Measurements from ENCODE around the gene SGSH. TPM values are rescaled to one million over a fixed set of nuclear protein-coding genes. Genes with fewer than 3 reads are reported as not detected.
"Not testable (repeated sequence)": the region's sequence is repeated elsewhere in the genome, so short reads cannot be mapped to it uniquely, and the experiment has no call there.

Gene SGSH
- total RNA-seq, 1 donor from 2014 or later: 25.5 TPM

GRCh38 chr17:80261159-80261894 lies 41.2 kb upstream of the SGSH start:
- H3K4me3 Mint-ChIP-seq (ENCODE audit: low read depth): peak overlapping the region; percentile 88
- peak; percentile 71 for DNase-seq (ENCODE audit: low spot score)
- peaks cover 29% of the 10 kb centered on the region for H3K36me3 Mint-ChIP-seq (ENCODE audit: low read depth)
- intact Hi-C loops (cut with micrococcal nuclease): loop anchor here (5.0 kb wide), 1 partner anchor 159 kb away; the partner anchor contains the start of gene GAA
- H3K27ac Mint-ChIP-seq: peak overlapping the region; percentile 91
- no peaks in the 10 kb centered on the region for H3K27me3 Mint-ChIP-seq (ENCODE audit: low read depth)
- no peaks in the 10 kb centered on the region for H3K9me3 Mint-ChIP-seq
- peaks cover 58% of the 10 kb centered on the region for H3K4me1 Mint-ChIP-seq (ENCODE audit: low read depth)

GRCh38 chr17:80260791-80261158 lies 40.6 kb upstream of the SGSH start, which contains the start of gene RNF213:
TSS of gene RNF213 (plus strand) at chr17:80260852. CDS start at chr17:80263682, 2,830 bp downstream.
- intact Hi-C loops (cut with micrococcal nuclease): loop anchor here (5.0 kb wide), 1 partner anchor 158 kb away; the partner anchor contains the start of gene GAA
- H3K27me3 Mint-ChIP-seq (ENCODE audit: low read depth): no peaks in the 10 kb centered on the region
- peaks cover 26% of the 10 kb centered on the region for H3K36me3 Mint-ChIP-seq (ENCODE audit: low read depth)
- DNase-seq (ENCODE audit: low spot score): peak; percentile 70
- H3K9me3 Mint-ChIP-seq: no peaks in the 10 kb centered on the region
- H3K4me1 Mint-ChIP-seq (ENCODE audit: low read depth): peaks cover 56% of the 10 kb centered on the region
- peak within 1 kb of the TSS; percentile 92 for H3K4me3 Mint-ChIP-seq (ENCODE audit: low read depth)
- H3K27ac Mint-ChIP-seq: peak within 1 kb of the TSS; percentile 99

- peak; percentile 77 for DNase-seq (ENCODE audit: low spot score)
- intact Hi-C loops (cut with micrococcal nuclease): loop anchor here (5.0 kb wide), 1 partner anchor 158 kb away; the partner anchor contains the start of gene GAA
- Mint-ChIP-seq H3K4me1 (ENCODE audit: low read depth) (peaks cover 55% of the 10 kb centered on the region), H3K4me3 (ENCODE audit: low read depth) (peak overlapping the region; percentile 92), H3K27me3 (ENCODE audit: low read depth) (no peaks in the 10 kb centered on the region), H3K27ac (peak overlapping the region; percentile 99), H3K9me3 (no peaks in the 10 kb centered on the region), H3K36me3 (ENCODE audit: low read depth) (peaks cover 20% of the 10 kb centered on the region)
Measured at GRCh38 chr17:80260069-80260535, 40.0 kb upstream of the SGSH start.

GRCh38 chr17:80259457-80260068 lies 39.4 kb upstream of the SGSH start:
- peaks cover 57% of the 10 kb centered on the region for H3K4me1 Mint-ChIP-seq (ENCODE audit: low read depth)
- H3K4me3 Mint-ChIP-seq (ENCODE audit: low read depth): peak overlapping the region; percentile 92
- H3K9me3 Mint-ChIP-seq: no peaks in the 10 kb centered on the region
- peaks cover 15% of the 10 kb centered on the region for H3K36me3 Mint-ChIP-seq (ENCODE audit: low read depth)
- H3K27me3 Mint-ChIP-seq (ENCODE audit: low read depth): no peaks in the 10 kb centered on the region
- peak overlapping the region; percentile 99 for H3K27ac Mint-ChIP-seq
- intact Hi-C loops (cut with micrococcal nuclease): loop anchor here (5.0 kb wide), 1 partner anchor 157 kb away; the partner anchor contains the start of gene GAA
- DNase-seq (ENCODE audit: low spot score): no peak

- peak overlapping the region; percentile 99 for H3K27ac Mint-ChIP-seq
- peak overlapping the region; percentile 92 for H3K4me3 Mint-ChIP-seq (ENCODE audit: low read depth)
- intact Hi-C loops (cut with micrococcal nuclease); DNase-seq (ENCODE audit: low spot score); H3K9me3 Mint-ChIP-seq; H3K27me3 Mint-ChIP-seq (ENCODE audit: low read depth); H3K36me3 Mint-ChIP-seq (ENCODE audit: low read depth): not testable (repeated sequence)
- H3K4me1 Mint-ChIP-seq (ENCODE audit: low read depth): peaks cover 66% of the 10 kb centered on the region
Measured at GRCh38 chr17:80258296-80258695, 38.2 kb upstream of the SGSH start.

GRCh38 chr17:80257716-80258213 lies 37.6 kb upstream of the SGSH start:
- peaks cover 72% of the 10 kb centered on the region for H3K4me1 Mint-ChIP-seq (ENCODE audit: low read depth)
- peaks cover 3% of the 10 kb centered on the region for H3K36me3 Mint-ChIP-seq (ENCODE audit: low read depth)
- H3K27me3 Mint-ChIP-seq (ENCODE audit: low read depth): no peaks in the 10 kb centered on the region
- peak overlapping the region; percentile 99 for H3K27ac Mint-ChIP-seq
- intact Hi-C loops (cut with micrococcal nuclease): no loop called here
- H3K4me3 Mint-ChIP-seq (ENCODE audit: low read depth): peak overlapping the region; percentile 92
- DNase-seq (ENCODE audit: low spot score): no peak
- no peaks in the 10 kb centered on the region for H3K9me3 Mint-ChIP-seq

- Mint-ChIP-seq H3K9me3 (no peaks in the 10 kb centered on the region), H3K4me1 (ENCODE audit: low read depth) (peaks cover 66% of the 10 kb centered on the region), H3K27me3 (ENCODE audit: low read depth) (no peaks in the 10 kb centered on the region), H3K36me3 (ENCODE audit: low read depth) (peaks cover 3% of the 10 kb centered on the region), H3K27ac (peak overlapping the region; percentile 91), H3K4me3 (ENCODE audit: low read depth) (no peak overlapping the region)
- DNase-seq (ENCODE audit: low spot score): no peak
- intact Hi-C loops (cut with micrococcal nuclease): no loop called here
Measured at GRCh38 chr17:80256034-80256350, 35.9 kb upstream of the SGSH start.

- Mint-ChIP-seq H3K4me3 (ENCODE audit: low read depth) (peak overlapping the region; percentile 54), H3K27ac (peak overlapping the region; percentile 91), H3K9me3 (no peaks in the 10 kb centered on the region), H3K36me3 (ENCODE audit: low read depth) (peaks cover 3% of the 10 kb centered on the region), H3K4me1 (ENCODE audit: low read depth) (peaks cover 63% of the 10 kb centered on the region), H3K27me3 (ENCODE audit: low read depth) (no peaks in the 10 kb centered on the region)
- peak; percentile 67 for DNase-seq (ENCODE audit: low spot score)
- intact Hi-C loops (cut with micrococcal nuclease): loop anchor here (2.0 kb wide), 2 partner anchors 36 to 108 kb away; partner anchors contain the start of gene EIF4A3
Measured at GRCh38 chr17:80254396-80255251, 34.5 kb upstream of the SGSH start.

- no peak for DNase-seq (ENCODE audit: low spot score)
- Mint-ChIP-seq H3K27me3 (ENCODE audit: low read depth) (no peaks in the 10 kb centered on the region), H3K36me3 (ENCODE audit: low read depth) (peaks cover under 1% of the 10 kb centered on the region), H3K4me1 (ENCODE audit: low read depth) (peaks cover 56% of the 10 kb centered on the region), H3K4me3 (ENCODE audit: low read depth) (peak overlapping the region; percentile 37), H3K27ac (peak overlapping the region; percentile 91), H3K9me3 (no peaks in the 10 kb centered on the region)
- intact Hi-C loops (cut with micrococcal nuclease): loop anchor here (1.0 to 2.0 kb wide), 3 partner anchors 35 to 107 kb away; partner anchors contain the start of gene EIF4A3
Measured at GRCh38 chr17:80253631-80254395, 33.7 kb upstream of the SGSH start.

GRCh38 chr17:80252871-80253270 lies 32.7 kb upstream of the SGSH start:
- H3K27me3 Mint-ChIP-seq (ENCODE audit: low read depth): no peaks in the 10 kb centered on the region
- no peaks in the 10 kb centered on the region for H3K9me3 Mint-ChIP-seq
- H3K27ac Mint-ChIP-seq: peak overlapping the region; percentile 75
- intact Hi-C loops (cut with micrococcal nuclease): loop anchor here (1.0 kb wide), 1 partner anchor 57 kb away; no protein-coding TSS in a partner anchor
- H3K36me3 Mint-ChIP-seq (ENCODE audit: low read depth): no peaks in the 10 kb centered on the region
- peak; percentile 85 for DNase-seq (ENCODE audit: low spot score)
- peaks cover 47% of the 10 kb centered on the region for H3K4me1 Mint-ChIP-seq (ENCODE audit: low read depth)
- H3K4me3 Mint-ChIP-seq (ENCODE audit: low read depth): no peak overlapping the region

- intact Hi-C loops (cut with micrococcal nuclease): no loop called here
- Mint-ChIP-seq H3K4me1 (ENCODE audit: low read depth) (peaks cover 40% of the 10 kb centered on the region), H3K9me3 (no peaks in the 10 kb centered on the region), H3K27me3 (ENCODE audit: low read depth) (no peaks in the 10 kb centered on the region), H3K4me3 (ENCODE audit: low read depth) (no peak overlapping the region), H3K27ac (peak overlapping the region; percentile 15), H3K36me3 (ENCODE audit: low read depth) (no peaks in the 10 kb centered on the region)
- DNase-seq (ENCODE audit: low spot score): no peak
Measured at GRCh38 chr17:80251966-80252365, 31.8 kb upstream of the SGSH start.
